H1 (cell line): ENCODE measurements around the gene ABTB1.

Source experiments
- CTCF ChIP-seq, 3 experiments: IDR thresholded peaks; 1 replicate in 2 of 3; 2 replicates in 1 of 3; pipeline versions ENCODE4 v1.5.1 to v1.6.1; 2011; ENCODE audit warnings: low read length in 3 of 3, mild to moderate bottlenecking in 3 of 3, inconsistent platforms in 2 of 3, low read depth in 1 of 3, moderate library complexity in 1 of 3; ENCODE audit not compliant: insufficient read depth in 1 of 3; ENCODE audit errors: control extremely low read depth in 1 of 3
- POLR2A ChIP-seq, 2 experiments: IDR thresholded peaks; 1 replicate in 1 of 2; 2 replicates in 1 of 2; pipeline ENCODE4 v1.6.1; 2011; ENCODE audit warnings: low read depth in 2 of 2, low read length in 2 of 2, mild to moderate bottlenecking in 2 of 2; ENCODE audit errors: control extremely low read depth in 1 of 2
- RFX5 ChIP-seq: IDR thresholded peaks from 2 replicates; pipeline ENCODE4 v1.6.1; 2011; ENCODE audit warnings: low read depth, low read length, improper control_type of control experiment, borderline replicate concordance

GRCh38 chr3:127680146-127680661, 7.5 kb downstream of the ABTB1 start:
- no peak for TF ChIP-seq RFX5
- no peak for TF ChIP-seq POLR2A (IDR thresholded peaks at IDR 0.05; ENCODE audit: control extremely low read depth in 1 of 2, low read depth in 2 of 2, low read length in 2 of 2)
- TF ChIP-seq CTCF (IDR thresholded peaks at IDR 0.05; ENCODE audit: control extremely low read depth in 1 of 3, insufficient read depth in 1 of 3, low read depth in 1 of 3, low read length in 3 of 3): no peak
